Right forelimb (tissue), 1 donor: Measurements from ENCODE around the gene OLR1.

Source experiments
- DNase-seq: peaks from one replicate; pipeline ENCODE4 v3.0.0-alpha.2; 2018

OLR1 gene

DNA sequence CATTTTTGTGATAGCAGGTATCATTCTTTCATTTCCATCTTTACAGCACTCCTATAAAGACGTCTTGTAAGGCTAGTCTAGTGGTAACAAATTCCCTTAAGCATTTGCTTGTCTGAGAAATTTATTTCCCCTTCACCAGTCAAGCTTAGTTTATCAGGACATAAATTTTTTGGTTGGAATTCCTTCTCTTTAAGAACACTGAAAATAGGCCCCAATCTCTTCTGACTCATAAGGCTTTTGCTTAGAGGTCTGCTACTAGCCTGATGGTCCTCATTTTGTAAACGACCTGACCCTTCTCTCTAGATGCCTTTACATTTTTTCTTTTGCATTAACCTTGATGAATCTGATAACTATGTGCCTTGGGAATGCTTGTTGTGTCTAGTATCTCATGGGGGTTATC is 20.3 kb downstream of the OLR1 start:
- no peak for DNase-seq

DNA sequence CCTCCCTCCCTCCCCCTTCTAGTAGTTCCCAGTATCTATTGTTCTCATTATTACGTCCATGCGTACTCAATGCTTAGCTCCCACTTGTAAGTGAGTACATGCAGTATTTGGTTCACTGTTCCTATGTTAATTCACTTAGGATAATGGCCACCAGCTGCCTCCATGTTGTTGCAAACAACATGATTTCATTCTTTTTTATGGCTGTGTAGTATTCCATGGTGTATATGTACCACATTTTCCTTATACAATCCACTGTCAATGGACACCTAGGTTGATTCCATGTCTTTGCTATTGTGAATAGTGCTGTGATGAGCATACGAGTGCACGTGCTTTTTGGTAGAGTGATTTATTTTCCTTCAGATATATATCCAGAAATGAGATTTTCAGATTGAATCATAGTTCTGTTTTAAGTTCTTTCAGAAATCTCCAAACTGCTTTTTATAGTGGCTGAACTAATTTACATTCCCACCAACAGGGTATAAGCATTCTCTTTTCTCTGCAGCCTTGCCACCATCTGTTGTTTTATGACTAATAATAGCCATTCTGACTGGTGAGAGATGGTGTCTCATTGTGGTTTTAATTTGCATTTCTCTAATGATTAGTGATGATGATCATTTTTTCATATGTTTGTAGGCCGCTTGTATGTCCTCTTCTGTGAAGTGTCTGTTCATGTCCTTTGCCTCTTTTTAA is 24.1 kb downstream of the OLR1 start:
- no peak for DNase-seq

DNA sequence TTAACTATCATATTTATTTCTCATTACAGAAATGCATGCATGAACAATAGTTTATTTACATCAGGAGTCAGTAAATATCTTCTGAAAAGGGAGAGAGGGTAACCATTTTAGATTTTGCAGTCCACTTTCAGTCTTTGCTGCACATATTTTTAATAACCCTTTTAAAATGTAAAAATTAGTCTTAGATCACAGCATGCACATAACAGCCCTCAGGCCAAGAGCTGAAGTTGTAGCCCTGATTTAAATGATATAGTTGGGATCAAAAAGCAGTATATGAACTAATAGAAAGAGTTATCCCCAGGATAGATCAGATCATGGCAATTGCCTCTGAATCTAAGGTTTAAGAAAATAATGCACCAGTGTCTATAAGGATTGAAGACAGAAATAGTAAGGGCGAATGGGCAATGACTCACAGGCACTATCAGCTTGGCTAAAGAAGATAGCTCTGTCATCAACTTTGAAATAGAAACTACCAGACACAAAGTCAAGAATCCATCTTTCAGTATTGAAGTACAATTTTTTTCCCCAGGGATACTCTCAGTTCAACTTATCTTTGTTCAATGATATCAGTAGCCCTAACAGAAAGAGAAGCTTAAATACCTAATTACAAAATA is 28.8 kb downstream of the OLR1 start:
- no peak for DNase-seq

DNA sequence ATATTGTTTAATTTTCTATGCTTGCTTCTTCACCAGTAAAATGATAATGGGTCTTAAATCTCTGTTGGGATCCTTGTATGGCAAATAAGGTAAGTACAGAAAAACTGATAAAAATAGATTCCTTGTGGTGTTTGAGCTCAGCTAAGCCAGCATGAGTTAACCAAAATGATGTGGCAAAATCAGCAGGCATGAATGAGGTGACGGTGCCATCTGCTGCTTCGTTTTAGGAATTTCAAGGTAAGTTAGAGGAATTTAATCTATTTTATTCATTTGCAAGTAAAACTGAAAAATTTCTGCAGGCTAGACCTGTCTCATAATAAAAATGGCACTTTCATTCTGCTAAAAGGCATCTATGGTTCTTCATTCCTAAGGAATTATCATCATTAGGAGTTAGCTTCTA is 31.9 kb downstream of the OLR1 start:
- peak; percentile 64 for DNase-seq

DNA sequence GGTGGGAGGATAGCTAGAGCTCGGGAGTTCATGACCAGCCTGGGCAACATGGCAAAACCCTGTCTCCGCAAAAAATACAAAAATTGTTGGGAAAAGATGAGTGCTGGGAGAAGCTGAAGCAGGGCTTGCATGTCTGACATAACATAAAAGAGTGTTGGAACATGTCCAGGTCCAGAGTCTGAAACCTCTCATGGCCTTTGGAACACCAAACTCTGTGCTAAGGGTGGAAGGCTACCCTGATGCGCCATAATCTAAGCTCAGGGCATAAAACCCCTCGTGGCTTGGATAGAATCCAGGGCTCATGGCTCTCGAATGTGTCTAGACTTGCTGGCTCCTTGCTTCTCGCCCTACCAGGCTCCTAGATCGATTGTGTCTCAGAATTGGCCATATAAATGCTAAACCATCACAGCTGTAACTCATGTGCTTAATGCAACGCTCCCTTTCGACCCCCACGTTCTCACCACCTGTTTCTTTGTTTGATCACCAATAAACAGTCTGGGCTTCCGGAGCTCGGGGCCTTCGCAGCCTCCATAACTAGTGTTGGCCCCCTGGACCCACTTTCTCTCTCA is 35.2 kb downstream of the OLR1 start:
- DNase-seq: no peak

DNA sequence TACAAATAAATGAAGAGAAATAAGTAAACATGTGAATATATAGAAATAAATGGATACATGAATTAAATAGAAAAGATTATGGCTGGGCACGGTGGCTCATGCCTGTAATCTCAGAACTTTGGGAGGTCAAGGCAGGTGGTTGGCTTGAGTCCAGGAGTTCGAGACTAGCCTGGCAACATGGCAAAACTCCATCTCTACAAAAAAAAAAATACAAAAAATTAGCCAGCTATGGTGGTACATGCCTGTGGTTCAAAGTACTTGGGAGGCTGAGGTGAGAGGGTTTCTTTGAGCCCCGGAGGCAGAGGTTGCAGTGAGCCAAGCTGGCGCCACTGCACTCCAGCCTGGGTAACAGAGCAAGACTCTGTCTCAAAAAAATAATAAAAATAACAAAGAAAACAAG is 36.8 kb downstream of the OLR1 start:
- no peak for DNase-seq

DNA sequence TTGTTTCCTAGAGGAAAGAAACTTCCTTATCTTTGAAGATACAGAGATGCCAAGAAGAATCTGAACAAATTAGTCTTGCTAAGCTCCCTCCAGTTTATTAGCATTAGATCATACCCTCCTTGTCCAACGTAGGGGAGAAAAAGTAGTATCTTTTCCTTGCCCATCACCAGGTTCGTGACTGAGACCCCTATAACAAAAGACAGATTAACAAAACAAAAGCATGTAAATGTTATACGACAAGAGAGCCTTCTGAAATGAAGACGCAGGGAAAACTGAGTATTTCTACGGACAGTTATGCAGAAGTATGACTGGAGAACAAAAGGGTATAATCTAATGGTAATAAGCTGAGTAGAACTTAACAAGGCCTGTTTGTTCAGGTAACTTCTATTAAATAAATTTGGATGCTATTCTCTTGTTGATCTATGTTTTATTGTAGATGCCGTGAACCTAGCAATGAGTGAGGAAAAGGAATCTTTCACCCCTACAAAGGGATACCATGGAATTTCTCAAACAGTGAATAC is 39.0 kb downstream of the OLR1 start:
- DNase-seq: no peak

DNA sequence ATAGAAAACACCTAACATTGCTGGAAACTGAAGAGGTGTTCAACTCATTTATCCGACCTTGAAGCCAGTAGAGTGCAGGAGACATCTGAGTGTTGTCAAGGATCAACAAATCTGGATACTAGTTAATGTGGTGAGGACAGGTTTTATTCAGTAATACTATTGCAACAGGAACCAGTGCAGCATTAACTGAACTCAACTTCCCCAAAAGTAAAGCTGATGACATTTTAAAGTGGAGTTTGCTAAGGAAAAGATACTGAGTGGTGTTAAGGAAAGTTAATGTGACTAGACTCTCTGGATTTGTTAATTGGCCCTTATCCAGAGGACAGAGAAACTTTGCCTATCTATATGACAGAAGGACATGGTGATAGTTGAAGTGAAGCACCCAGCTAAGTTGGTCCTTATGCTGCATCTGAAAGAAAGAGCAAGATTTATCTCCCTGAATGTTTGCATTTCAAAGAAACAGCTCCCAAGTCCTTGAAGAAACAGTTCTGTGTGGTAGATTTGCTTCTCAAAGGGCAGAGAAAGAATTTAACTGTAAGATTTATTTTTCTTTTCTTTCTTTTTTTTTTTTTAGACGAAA is 40.7 kb downstream of the OLR1 start:
- no peak for DNase-seq

DNA sequence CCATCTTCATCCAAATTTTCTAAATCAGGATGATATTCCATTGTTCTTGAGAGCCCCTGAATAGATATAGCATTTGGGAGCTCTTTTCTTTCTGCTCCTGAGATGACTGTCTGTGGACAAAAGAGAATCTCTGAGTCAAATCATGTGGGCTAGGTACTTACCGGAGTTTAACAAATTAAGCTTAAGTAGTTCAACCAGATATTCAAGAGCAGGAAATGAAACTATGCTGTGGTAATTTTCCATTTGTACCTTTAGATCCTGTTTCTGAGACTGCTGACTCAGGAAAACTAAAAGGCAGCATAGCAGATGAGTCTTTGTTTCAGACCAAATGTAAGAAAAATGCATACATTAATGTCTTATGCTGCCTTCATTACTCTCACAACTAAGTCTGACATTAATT is 41.9 kb downstream of the OLR1 start, which contains the start of gene CLEC7A:
Gene CLEC7A (minus strand): TSS at position 158 of the 400 bp plus-strand sequence. CDS start 117 bp downstream, at position 41.
- no peak for DNase-seq

DNA sequence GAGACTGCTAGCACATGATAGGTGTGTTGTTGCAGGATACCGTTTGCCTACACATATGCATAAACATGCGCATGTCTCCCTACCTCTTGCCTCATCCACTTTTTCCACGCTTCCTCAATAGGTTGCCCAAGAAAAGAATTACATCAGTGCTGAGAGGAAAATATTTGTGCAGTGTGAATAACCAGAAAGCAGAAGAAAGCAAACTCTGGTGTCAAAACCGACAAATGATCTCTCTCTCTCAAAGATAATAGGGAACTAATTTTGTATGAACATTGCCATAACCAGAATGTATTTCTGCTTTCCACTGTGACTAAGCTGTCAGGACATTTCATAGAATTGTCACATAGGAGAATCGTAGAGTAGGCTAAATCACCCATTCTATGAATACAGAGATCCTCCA is 43.2 kb downstream of the OLR1 start:
- no peak for DNase-seq

DNA sequence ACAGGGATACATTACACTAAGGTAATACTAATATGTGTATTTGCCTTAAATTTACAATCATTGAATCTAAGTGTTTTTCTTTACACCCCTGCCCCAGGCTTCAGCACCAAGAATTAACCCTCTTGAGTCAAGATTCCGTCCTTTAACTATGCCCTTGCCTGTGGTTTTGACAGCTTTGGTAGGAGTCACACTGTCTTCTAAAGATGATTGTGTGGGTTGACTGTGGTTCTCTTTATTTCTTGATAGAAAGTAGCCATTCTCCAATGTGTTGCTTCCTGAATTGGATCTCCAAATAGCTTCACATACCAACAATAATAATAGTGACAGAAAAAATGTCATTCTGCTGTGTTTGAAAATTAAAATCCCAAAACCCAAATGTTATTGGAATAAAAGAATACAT is 45.5 kb downstream of the OLR1 start:
- DNase-seq: no peak

DNA sequence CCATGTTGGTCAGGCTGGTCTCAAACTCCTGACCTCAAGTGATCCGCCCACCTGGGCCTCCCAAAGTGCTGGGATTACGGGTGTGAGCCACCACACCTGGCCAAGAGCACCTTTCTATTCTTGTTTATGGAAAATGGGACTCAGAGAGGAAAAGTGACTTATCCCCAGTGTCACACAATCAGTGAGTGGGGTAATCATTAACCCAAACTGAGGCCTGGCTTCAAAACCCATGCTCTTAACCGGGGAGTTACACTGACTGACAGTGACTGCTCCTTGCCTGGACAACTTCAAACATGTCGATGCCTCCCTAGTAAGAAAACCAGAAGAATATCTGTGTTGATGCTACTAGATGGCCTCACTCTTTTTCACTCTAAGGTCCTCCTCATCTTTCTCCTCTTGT is 49.2 kb downstream of the OLR1 start:
- DNase-seq: no peak

DNA sequence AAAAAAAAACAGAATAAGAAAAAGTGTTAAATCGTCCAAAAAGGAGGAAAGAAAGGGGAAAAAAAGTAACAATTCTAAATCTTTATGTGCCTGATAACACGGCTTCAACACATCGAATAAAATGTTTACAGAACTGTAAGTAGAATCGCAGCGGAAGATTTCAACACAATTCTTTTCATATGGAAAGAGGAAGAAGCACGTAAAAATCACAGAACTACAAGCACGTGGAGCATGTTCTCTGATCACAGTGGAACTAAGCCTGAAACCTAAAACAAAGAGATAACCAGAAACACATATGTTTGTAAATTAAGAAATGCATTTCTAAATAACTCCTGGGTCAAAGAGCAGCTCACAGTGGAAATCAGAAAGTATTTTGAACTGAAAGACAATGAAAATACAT is 50.7 kb downstream of the OLR1 start:
- DNase-seq: no peak

DNA sequence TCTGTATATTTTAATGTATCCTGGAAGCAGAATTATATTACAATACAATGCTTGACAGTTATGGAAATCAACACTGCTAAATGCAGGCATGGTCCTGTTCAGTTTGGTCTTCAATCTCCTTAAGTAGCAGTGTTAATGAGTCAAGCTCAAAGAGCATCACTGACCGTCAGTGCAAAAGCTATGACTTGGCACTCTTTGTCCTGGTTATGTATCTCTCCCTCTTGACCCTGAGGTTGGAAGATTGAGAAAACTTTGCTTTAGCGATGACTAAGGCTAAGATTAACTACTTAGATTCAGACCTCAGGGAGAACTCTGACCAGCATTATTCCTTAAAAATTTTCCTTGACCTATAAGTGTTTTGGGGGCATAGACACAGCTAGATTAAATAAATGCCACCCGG is 52.9 kb downstream of the OLR1 start:
- no peak for DNase-seq

DNA sequence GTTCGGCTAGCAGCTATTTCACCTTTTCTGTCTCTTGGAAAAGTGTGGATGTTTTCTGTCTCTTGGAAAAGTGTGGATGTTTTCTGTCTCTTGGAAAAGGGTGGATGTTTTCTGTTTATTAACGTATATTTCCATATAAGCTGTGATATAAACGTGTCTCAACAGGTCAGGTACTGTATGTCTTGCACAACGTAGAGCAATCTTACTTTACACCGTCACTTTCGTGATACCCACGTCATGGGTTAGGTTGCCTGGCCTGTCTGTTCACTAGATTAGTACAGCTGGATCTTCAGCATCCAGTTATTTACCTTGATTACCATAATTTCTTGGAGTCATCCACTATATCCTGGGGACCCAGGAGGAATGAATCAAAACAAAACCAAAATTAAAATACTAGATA is 56.0 kb downstream of the OLR1 start:
- DNase-seq: no peak

DNA sequence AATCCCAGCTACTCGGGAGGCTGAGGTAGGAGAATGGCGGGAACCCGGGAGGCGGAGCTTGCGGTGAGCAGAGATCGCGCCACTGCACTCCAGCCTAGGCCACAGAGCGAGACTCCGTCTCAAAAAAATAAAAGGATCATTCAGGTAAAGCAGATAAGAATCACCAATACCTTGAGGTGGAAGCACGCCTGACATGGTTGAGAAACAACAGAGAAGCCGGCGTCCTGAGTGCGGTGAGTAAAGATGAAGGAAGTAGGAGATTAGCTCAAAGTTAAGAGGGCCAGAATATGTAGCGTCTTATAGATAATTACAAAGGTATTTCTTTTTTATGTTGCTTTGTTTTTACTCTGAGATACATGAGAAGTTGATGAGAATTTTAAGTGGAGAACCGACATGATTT is 56.6 kb downstream of the OLR1 start:
- DNase-seq: no peak

DNA sequence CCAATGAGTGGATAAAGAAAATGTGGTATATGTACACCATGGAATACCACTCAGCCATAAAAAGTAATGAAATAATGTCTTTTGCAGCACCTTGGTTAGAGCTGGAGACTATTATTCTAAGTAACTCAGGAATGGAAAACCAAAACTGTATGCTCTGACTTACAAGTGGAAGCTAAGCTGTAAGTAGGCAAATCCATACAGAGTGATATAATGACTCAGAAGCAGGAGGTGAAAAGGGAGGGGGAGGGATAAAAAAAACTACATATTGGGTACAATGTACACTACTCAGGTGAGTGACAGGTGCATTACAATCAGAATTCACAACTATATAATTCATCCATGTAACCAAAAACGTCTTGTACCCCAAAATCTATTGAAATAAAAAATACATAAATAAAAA is 58.0 kb downstream of the OLR1 start:
- DNase-seq: no peak

DNA sequence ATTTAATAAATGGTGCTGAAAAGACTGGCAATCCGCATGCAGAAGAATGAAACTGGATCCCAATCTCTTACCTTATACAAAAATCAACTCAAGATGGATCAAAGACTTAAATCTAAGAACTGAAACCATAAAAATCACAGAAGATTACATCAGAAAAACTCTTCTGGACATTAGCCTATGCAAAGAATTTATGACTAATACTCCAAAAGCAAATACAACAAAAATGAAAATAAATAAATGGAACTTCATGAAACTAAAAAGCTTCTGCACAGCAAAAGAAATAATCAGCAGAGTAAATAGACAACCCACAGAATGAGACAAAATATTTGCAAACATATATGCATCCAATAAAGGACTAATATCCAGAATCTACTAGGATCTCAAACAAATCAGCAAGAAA is 58.9 kb downstream of the OLR1 start:
- DNase-seq: no peak

DNA sequence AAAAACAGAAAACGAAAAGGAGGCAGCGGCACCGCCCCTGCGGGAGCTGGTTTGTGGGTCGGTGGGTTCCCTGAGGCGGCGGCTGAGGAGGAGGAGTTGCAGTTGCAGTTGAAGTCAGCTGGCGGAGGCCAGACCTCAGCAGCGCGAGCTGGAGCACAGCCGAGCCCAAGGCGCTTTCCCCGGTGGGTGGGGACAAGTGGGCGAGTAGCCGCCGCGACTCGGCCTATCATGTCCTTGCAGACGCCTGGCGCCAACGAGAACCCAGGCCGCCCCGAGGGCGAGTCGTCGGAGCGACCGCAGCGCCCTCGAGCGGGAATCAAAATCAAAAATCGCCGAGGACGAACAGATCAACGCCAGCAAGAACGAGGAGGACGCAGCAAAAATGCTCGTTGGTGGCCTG is 60.5 kb downstream of the OLR1 start:
- no peak for DNase-seq

DNA sequence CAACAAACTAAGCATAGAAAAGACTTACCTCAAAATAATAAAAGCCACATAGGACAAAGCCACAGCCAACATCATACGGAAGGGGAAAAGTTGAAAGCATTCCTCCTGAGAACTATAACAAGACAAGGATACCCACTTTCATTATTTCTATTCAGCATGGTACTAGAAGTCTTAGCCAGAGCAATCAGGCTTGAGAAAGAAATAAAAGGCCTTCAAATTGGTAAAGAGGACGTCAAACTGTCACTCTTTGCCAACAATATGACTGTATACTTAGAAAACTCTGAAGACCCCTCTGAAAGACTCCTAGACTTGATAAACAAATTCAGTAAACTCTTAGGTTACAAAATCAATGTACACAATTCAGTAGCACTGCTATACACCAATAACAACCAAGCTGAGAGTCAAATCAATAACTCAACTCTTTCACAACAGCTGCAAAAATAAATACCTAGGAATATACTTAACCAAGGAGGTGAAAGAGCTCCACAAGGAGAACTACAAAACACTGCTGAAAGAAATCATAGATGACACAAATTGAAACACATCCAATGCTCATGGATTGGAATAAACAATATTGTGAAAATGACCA is 61.6 kb downstream of the OLR1 start:
- no peak for DNase-seq
